Upper lobe of left lung (tissue), 6 donors: ENCODE results near the gene ZFP69. TPM values are rescaled to one million over a fixed set of nuclear protein-coding genes. Genes with fewer than 3 reads are reported as not detected.
A peak's percentile ranks its signal among the peaks of the same experiment; 100 is the strongest.

Source experiments
- ATAC-seq, 2 donors: fragments of 200-7000 bp; cut with Tn5 transposase; one replicate each; pipeline ENCODE4 v1.9.1; 2022; ENCODE audit warnings: mild to moderate bottlenecking in 2 of 2, moderate library complexity in 2 of 2; ENCODE audit not compliant: low FRiP score in 2 of 2
- DNase-seq, 2 donors: peaks; one replicate each; pipeline ENCODE4 v3.0.0-alpha.2; 2019 to 2020
- H3K27ac ChIP-seq, 4 donors: fragments of 200-600 bp; sonication (generic); one replicate each; pipeline ENCODE4 v1.5.1; 2016 to 2019
- H3K27me3 ChIP-seq, 4 donors: fragments of 200-600 bp; sonication (generic); one replicate each; pipeline ENCODE4 v1.5.1; 2017 to 2019
- H3K36me3 ChIP-seq, 4 donors: fragments of 200-600 bp; sonication (generic); one replicate each; pipeline ENCODE4 v1.5.1; 2016 to 2019
- H3K4me1 ChIP-seq, 4 donors: fragments of 200-600 bp; sonication (generic); one replicate each; pipeline ENCODE4 v1.5.1; 2018 to 2019
- H3K4me3 ChIP-seq, 4 donors: fragments of 200-600 bp; sonication (generic); one replicate each; pipeline ENCODE4 v1.5.1; 2017 to 2019; ENCODE audit warnings: mild to moderate bottlenecking in 2 of 4, moderate library complexity in 1 of 4
- H3K9me3 ChIP-seq, 4 donors: fragments of 200-600 bp; sonication (generic); one replicate each; pipeline ENCODE4 v1.5.1; 2018 to 2019
- EP300 ChIP-seq, 4 donors: sonication (generic); formaldehyde crosslinking; IDR thresholded peaks; one replicate each; pipeline ENCODE4 v1.5.1; 2017; ENCODE audit warnings: antibody characterized with exemption in 4 of 4, control low read depth in 2 of 4
- POLR2A ChIP-seq, 4 donors: fragments of 450-650 bp; IDR thresholded peaks; one replicate each; pipeline ENCODE4 v1.5.1; 2016 to 2017; ENCODE audit warnings: antibody characterized with exemption in 4 of 4, mild to moderate bottlenecking in 2 of 4
- POLR2AphosphoS5 ChIP-seq, 2 donors: sonication (generic); formaldehyde crosslinking; IDR thresholded peaks; one replicate each; pipeline ENCODE4 v1.5.1; 2017; ENCODE audit warnings: antibody characterized with exemption in 2 of 2
- WGBS, 2 donors: methylation state at CpG; one replicate each; pipeline ENCODE4 v1.1.5; 2017 to 2018; 5-methylcytosine and 5-hydroxymethylcytosine counted together
- total RNA-seq, 6 donors: library from RNA; depleted of rRNA in 4 of 6; stranded (reverse); fragments of >200 nt in 4 of 6; gene quantifications; one replicate each; pipeline versions ENCODE4 v1.1.0 to v1.2.1, GENCODE V29; 2016 to 2021
- TF ChIP-seq, protein P1 (sequence below), 6 experiments: fragments of 450-650 bp in 4 of 6; fragments of 200-600 bp in 2 of 6; sonication (generic) in 2 of 6; IDR thresholded peaks; one replicate each; pipeline ENCODE4 v1.5.1; 2016 to 2019; ENCODE audit warnings: antibody characterized with exemption in 6 of 6
- donor health status: DM: no; HTN: no; CAD: no; lungs with moderate emphysema.
- donor health status: DM: no; HTN: yes; CAD: no; lungs with severe emphysema.

Gene ZFP69
- 1 to 10 TPM; 1.3 to 5.2 (median 3.1) TPM for total RNA-seq

GRCh38 chr1:40476924-40477677, at the start of gene ZFP69:
TSS of gene ZFP69 (plus strand) at chr1:40477290. CDS start at chr1:40479362, 2,072 bp downstream.
- ATAC-seq (peak; percentile 83 to 98), DNase-seq (peak; percentile 67 to 95)
- peaks cover 9 to 22% (median 14%) of the 10 kb centered on the region in 4 donors for H3K9me3 ChIP-seq
- H3K4me3 ChIP-seq, result peak within 1 kb of the TSS; percentile 32 to 97 (median 82)
- TF ChIP-seq POLR2AphosphoS5 (IDR thresholded peaks at IDR 0.05), result peak; percentile 15 to 29
- no peak for TF ChIP-seq EP300 (IDR thresholded peaks at IDR 0.05)
- TF ChIP-seq, protein P1, sequence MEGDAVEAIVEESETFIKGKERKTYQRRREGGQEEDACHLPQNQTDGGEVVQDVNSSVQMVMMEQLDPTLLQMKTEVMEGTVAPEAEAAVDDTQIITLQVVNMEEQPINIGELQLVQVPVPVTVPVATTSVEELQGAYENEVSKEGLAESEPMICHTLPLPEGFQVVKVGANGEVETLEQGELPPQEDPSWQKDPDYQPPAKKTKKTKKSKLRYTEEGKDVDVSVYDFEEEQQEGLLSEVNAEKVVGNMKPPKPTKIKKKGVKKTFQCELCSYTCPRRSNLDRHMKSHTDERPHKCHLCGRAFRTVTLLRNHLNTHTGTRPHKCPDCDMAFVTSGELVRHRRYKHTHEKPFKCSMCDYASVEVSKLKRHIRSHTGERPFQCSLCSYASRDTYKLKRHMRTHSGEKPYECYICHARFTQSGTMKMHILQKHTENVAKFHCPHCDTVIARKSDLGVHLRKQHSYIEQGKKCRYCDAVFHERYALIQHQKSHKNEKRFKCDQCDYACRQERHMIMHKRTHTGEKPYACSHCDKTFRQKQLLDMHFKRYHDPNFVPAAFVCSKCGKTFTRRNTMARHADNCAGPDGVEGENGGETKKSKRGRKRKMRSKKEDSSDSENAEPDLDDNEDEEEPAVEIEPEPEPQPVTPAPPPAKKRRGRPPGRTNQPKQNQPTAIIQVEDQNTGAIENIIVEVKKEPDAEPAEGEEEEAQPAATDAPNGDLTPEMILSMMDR (IDR thresholded peaks at IDR 0.05), result peak in 1 of 6 experiments; percentile 14
- TF ChIP-seq POLR2A (IDR thresholded peaks at IDR 0.05), result peak in 2 of 4 donors; percentile 27 to 73
- peaks cover 0 to 3% (median 0%) of the 10 kb centered on the region in 4 donors for H3K36me3 ChIP-seq
- H3K27ac ChIP-seq, result peak within 1 kb of the TSS; percentile 59 to 75 (median 67)
- H3K27me3 ChIP-seq, result no peaks in the 10 kb centered on the region
- H3K4me1 ChIP-seq, result peaks cover 0 to 15% (median 7%) of the 10 kb centered on the region in 4 donors
- WGBS, 2 donors, result 0 to 1% methylated on average over 28 to 37 of the region's 65 CpGs

DNA sequence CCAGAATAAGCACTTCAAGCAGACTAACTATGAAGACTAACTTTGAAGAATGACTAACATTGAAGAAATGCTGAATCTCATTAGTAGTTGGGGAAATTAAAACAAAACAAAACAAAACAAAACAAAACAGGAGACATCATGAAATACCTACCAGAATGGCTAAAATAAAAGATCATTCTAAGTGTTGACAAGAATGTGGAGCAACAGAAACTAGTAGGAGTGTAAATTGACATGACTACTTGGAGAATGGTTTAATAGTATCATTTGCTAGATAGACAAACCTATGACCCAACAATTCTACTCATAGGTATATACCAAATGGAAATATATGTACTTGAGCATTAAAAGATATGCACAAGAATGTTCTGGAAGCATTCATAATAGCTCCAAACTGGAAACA, 45.7 kb upstream of the ZFP69 start:
- no peak for ATAC-seq
- Histone ChIP-seq H3K4me1 (no peaks in the 10 kb centered on the region), H3K4me3 (no peak overlapping the region), H3K36me3 (no peaks in the 10 kb centered on the region), H3K27me3 (no peaks in the 10 kb centered on the region), H3K27ac (no peak overlapping the region), H3K9me3 (no peaks in the 10 kb centered on the region)
- DNase-seq, result no peak
- TF ChIP-seq EP300 (IDR thresholded peaks at IDR 0.05) (no peak), POLR2AphosphoS5 (IDR thresholded peaks at IDR 0.05) (no peak), POLR2A (IDR thresholded peaks at IDR 0.05) (no peak)
- TF ChIP-seq, protein P1 (IDR thresholded peaks at IDR 0.05), result no peak

- Histone ChIP-seq H3K27me3 (no peaks in the 10 kb centered on the region), H3K9me3 (no peaks in the 10 kb centered on the region), H3K4me1 (no peaks in the 10 kb centered on the region), H3K36me3 (no peaks in the 10 kb centered on the region), H3K4me3 (no peak overlapping the region), H3K27ac (no peak overlapping the region)
- DNase-seq (no peak), ATAC-seq (no peak)
- TF ChIP-seq POLR2AphosphoS5 (IDR thresholded peaks at IDR 0.05), result no peak
- TF ChIP-seq, protein P1 (IDR thresholded peaks at IDR 0.05), result no peak
- TF ChIP-seq EP300 (IDR thresholded peaks at IDR 0.05), result no peak
- TF ChIP-seq POLR2A (IDR thresholded peaks at IDR 0.05), result no peak
- WGBS, 2 donors, result 62 to 65% methylated on average over 3 of the region's 3 CpGs
Measured at GRCh38 chr1:40432644-40433390, 44.3 kb upstream of the ZFP69 start.

DNA sequence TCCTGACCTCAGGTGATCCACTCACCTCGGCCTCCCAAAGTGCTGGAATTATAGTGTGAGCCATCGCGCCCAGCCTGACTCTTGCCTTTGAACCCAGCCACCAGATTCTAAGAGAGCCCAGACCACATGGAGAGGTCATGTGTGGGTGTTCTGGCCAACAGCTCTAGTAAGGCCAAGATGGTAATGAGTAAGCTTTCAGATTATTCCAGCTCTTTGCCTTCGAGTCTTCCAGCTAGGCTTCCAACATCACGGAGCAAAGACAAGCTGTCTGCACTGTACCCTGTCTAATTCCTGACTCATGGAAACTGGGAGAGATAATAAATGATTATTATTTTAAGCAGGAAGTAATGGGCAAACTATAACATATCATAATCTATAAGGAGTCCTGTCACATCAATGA, 41.6 kb upstream of the ZFP69 start:
- DNase-seq (no peak), ATAC-seq (no peak)
- Histone ChIP-seq H3K27me3 (no peaks in the 10 kb centered on the region), H3K36me3 (no peaks in the 10 kb centered on the region), H3K4me3 (no peak overlapping the region), H3K27ac (no peak overlapping the region), H3K9me3 (no peaks in the 10 kb centered on the region), H3K4me1 (peaks cover 0 to 5% (median 0%) of the 10 kb centered on the region in 4 donors)
- WGBS, 2 donors, result 75 to 93% methylated on average over 5 of the region's 5 CpGs
- TF ChIP-seq, protein P1 (IDR thresholded peaks at IDR 0.05), result no peak
- TF ChIP-seq POLR2AphosphoS5 (IDR thresholded peaks at IDR 0.05), result no peak
- no peak for TF ChIP-seq EP300 (IDR thresholded peaks at IDR 0.05)
- TF ChIP-seq POLR2A (IDR thresholded peaks at IDR 0.05), result no peak
